ENCODE measurements around the gene LRRFIP2. TPM values are rescaled to one million over a fixed set of nuclear protein-coding genes. Genes with fewer than 3 reads are reported as not detected.

LRRFIP2 gene
- total and polyA plus RNA-seq, 2 of the 8 experiments (the other 6 are each of a cell fraction or from before 2014, with no cell fraction given), result 8.8 to 25.6 TPM

GRCh38 chr3:37032961-37033360, 141.4 kb downstream of the LRRFIP2 start (continued):
- TF ChIP-seq GABPA (IDR thresholded peaks at IDR 0.05; ENCODE audit: borderline replicate concordance, insufficient read depth, low read length) (no peak), TAF7 (optimal IDR thresholded peaks at IDR 0.05; ENCODE audit: borderline replicate concordance, low read depth, low read length) (no peak), POLR2A (IDR thresholded peaks at IDR 0.05; ENCODE audit: control extremely low read depth in 1 of 2, low read depth in 2 of 2, low read length in 2 of 2) (no peak), SUZ12 (IDR thresholded peaks at IDR 0.05; ENCODE audit: low read length) (no peak), CBX5 (IDR thresholded peaks at IDR 0.05; ENCODE audit: low read depth, low read length) (no peak)
